HAP-1 (cell line): ENCODE measurements around the gene ZBTB20.

Experiments used
- DNase-seq, 2 experiments: peaks; one replicate each; pipeline ENCODE4 v3.0.0-alpha.2; 2016 to 2020; ENCODE audit warnings: low spot score in 2 of 2
- H3K27me3 ChIP-seq: fragments of 250-450 bp; sonication (Bioruptor Pico); 2 replicates; pipeline ENCODE4 v1.5.1; 2020; ENCODE audit warnings: low read depth, mild to moderate bottlenecking, moderate library complexity
- H3K36me3 ChIP-seq: fragments of 250-450 bp; sonication (Bioruptor Pico); replicated peaks from 2 replicates; pipeline ENCODE4 v1.5.1; 2020; ENCODE audit warnings: mild to moderate bottlenecking
- H3K4me1 ChIP-seq: fragments of 250-450 bp; sonication (Bioruptor Pico); 2 replicates; pipeline ENCODE4 v1.5.1; 2020; ENCODE audit warnings: mild to moderate bottlenecking
- H3K4me3 ChIP-seq: fragments of 250-450 bp; sonication (Bioruptor Pico); 2 replicates; pipeline ENCODE4 v1.5.1; 2020; ENCODE audit warnings: mild to moderate bottlenecking, moderate library complexity
- H3K9me3 ChIP-seq: fragments of 250-450 bp; sonication (Bioruptor Pico); 2 replicates; pipeline ENCODE4 v1.5.1; 2020; ENCODE audit warnings: mild to moderate bottlenecking, moderate library complexity
- in situ Hi-C: fragments of 300-500 bp; cut with MboI; formaldehyde crosslinking; loops from 3 replicates; pipeline ENCODE4 v1.14.3; 2020; ENCODE audit warnings: low sequenced_read_pairs, inconsistent platforms, mixed read lengths

ZBTB20 gene

DNA sequence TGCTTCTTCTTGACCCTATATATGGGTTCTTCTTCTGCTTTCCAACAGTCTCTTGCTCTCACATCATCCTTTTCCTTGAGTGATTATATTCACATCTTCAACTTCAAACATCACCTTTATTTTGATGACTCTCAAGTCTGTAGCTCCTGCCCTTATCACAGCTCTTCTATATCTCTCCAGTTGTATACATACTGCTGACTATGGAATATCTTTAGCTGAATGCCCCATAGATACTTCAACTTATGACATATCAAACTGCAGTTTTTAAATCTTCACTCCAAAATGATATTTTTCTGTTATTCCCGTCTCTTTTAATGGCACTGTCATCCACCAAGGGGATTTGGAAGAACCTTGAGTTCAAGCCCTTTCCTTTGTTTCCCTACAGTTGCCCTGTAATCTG lies 139.1 kb downstream of the ZBTB20 start:
- no peaks in the 10 kb centered on the region for H3K4me1 ChIP-seq
- no peaks in the 10 kb centered on the region for H3K27me3 ChIP-seq
- in situ Hi-C loops: no loop called here
- H3K9me3 ChIP-seq: no peaks in the 10 kb centered on the region
- H3K4me3 ChIP-seq: no peak overlapping the region
- DNase-seq: no peak
- no peaks in the 10 kb centered on the region for H3K36me3 ChIP-seq

DNA sequence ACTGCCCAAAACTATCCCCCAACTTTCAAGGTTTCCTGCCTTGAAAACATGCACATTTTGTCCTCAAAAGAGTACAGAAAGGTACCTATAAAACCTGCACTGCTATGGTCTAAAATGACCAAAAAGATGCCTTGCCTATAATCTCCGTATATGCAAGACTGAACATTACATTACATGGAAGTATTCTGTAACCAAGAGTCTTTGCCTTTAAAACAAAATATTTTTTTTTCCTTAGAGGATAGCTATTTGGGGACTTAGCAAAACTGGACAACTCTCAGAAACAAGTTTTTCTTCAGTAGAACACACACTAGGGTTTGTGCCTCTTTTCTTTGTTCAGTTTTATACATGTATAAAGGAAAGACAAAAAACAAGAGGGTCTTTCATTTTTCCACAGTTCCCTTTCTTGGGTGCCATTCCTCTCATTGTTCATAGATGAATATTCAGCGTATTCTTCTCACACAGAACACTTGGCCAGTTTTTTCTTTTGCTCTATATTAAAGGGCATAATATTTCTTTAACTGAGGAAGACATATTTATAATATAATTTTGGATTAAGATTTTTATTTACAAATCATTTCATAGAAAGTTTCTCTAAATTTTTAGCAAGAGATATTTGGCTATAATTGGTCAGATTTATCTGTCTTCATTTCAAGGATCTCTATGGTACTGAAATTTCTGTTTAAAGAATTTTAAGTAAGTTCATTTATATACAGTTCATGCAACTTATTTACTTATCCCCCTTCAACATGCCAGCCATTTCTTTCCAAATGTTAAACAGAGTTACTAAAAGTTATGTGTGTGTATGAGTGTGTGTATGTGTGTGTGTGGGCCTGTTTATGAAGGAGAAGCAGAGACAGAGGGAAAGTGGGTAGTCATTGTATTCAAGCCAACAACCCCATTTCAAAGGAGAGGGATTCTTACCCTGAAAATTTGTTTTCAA lies 142.6 kb downstream of the ZBTB20 start:
- in situ Hi-C loops: no loop called here
- Histone ChIP-seq H3K4me3 (no peak overlapping the region), H3K27me3 (no peaks in the 10 kb centered on the region), H3K9me3 (no peaks in the 10 kb centered on the region; the same call in 1 of the 2 replicates), H3K36me3 (no peaks in the 10 kb centered on the region), H3K4me1 (no peaks in the 10 kb centered on the region)
- DNase-seq: no peak

GRCh38 chr3:114998971-114999579 lies 148.0 kb downstream of the ZBTB20 start:
- no peaks in the 10 kb centered on the region; the same call in 1 of the 2 replicates for H3K27me3 ChIP-seq
- in situ Hi-C loops: no loop called here
- no peaks in the 10 kb centered on the region for H3K36me3 ChIP-seq
- DNase-seq: no peak
- no peaks in the 10 kb centered on the region for H3K4me1 ChIP-seq
- no peaks in the 10 kb centered on the region; the same call in 1 of the 2 replicates for H3K9me3 ChIP-seq
- H3K4me3 ChIP-seq: no peak overlapping the region

DNA sequence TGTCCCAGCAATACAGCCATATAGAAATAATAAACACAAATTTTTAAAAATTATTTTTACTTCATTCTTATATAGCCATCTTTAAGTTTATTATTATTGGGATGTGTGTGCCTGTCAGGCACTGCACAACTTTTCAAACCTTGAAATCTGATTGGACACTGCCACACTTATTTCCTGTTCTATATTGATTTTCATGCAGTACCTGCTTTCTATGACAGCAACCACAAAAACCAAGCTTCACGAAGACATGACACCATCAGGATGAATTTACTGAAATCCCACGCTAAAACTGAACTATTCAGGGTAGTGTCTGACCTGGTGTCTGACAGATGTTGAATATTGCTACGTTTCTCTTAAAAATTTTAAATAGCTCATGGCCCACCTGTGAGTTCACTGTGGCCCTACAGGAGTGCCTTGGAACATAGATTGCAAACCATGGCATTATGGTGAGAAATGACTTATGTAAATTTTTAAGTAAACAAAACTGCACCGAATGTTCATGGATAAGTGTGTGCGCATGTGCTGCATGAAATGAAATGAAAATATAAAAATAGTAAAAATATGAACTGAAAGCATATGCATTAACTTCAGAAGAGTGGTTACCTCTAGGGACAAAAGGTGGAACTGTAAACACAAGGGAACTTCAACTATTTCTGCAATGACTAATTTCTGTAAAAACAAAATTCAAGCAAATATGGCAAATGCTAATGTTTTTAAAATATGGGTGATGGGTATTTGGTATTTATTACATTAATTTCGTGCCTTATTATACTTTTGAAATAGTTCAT lies 152.3 kb downstream of the ZBTB20 start:
- H3K4me1 ChIP-seq: no peaks in the 10 kb centered on the region
- H3K27me3 ChIP-seq: no peaks in the 10 kb centered on the region; the same call in 1 of the 2 replicates
- H3K4me3 ChIP-seq: no peak overlapping the region
- no peak for DNase-seq
- in situ Hi-C loops: no loop called here
- H3K36me3 ChIP-seq: no peaks in the 10 kb centered on the region
- no peaks in the 10 kb centered on the region for H3K9me3 ChIP-seq

- no peak for DNase-seq
- no peaks in the 10 kb centered on the region for H3K27me3 ChIP-seq
- no peak overlapping the region for H3K4me3 ChIP-seq
- in situ Hi-C loops: no loop called here
- H3K9me3 ChIP-seq: no peaks in the 10 kb centered on the region
- H3K36me3 ChIP-seq: no peaks in the 10 kb centered on the region
- no peaks in the 10 kb centered on the region for H3K4me1 ChIP-seq
Measured at GRCh38 chr3:114985776-114986175, 161.3 kb downstream of the ZBTB20 start.

DNA sequence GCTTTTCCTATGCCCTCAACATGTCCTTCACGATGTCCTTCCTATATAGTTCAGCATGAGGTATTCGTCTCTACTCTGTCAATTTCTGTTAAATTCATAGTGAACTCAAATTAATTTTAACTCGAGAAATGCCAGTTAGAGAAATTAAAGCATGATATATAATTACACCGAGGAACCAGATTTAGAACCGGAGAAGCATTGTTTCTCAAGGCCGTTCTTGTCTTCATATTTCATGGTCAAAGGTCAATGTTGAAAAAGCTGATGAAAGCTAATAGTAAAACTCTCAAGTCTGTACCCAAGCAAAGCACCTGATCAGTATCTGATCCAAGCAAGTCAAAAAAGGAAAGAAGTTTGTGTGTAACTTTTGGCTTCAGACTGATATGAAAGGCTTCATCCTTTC lies 163.8 kb downstream of the ZBTB20 start:
- in situ Hi-C loops: no loop called here
- H3K9me3 ChIP-seq: no peaks in the 10 kb centered on the region
- H3K4me1 ChIP-seq: no peaks in the 10 kb centered on the region

GRCh38 chr3:114974387-114974786 lies 172.7 kb downstream of the ZBTB20 start:
- in situ Hi-C loops: no loop called here
- no peaks in the 10 kb centered on the region for H3K36me3 ChIP-seq
- H3K27me3 ChIP-seq: no peaks in the 10 kb centered on the region
- no peaks in the 10 kb centered on the region for H3K4me1 ChIP-seq
- no peak for DNase-seq
- no peak overlapping the region for H3K4me3 ChIP-seq
- H3K9me3 ChIP-seq: no peaks in the 10 kb centered on the region

More for the DNA sequence above, 163.8 kb downstream of the ZBTB20 start:
- H3K4me3 ChIP-seq: no peak overlapping the region
- no peaks in the 10 kb centered on the region for H3K36me3 ChIP-seq
- H3K27me3 ChIP-seq: no peaks in the 10 kb centered on the region
- DNase-seq: no peak

GRCh38 chr3:114973536-114973935 lies 173.6 kb downstream of the ZBTB20 start:
- Histone ChIP-seq H3K36me3 (no peaks in the 10 kb centered on the region), H3K4me3 (no peak overlapping the region), H3K4me1 (no peaks in the 10 kb centered on the region), H3K9me3 (no peaks in the 10 kb centered on the region), H3K27me3 (no peaks in the 10 kb centered on the region)
- DNase-seq: no peak
- in situ Hi-C loops: no loop called here

DNA sequence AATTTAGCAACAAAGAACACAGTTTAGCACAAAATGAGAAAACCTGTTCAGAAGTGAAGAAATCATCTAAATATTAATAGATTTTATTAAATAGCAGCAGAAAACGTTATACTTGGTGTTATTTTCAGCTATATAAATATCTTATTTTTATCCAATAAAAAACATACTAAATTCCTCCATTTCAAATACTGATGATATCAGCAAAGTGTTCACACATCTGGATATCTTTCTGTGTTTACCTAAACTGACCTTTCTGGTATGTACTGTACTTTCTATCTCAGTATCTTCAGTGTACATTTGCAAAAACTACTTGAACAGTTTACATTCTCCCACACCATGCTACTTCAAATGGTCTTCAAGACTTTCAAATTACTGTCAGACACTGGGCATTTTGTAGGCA lies 179.9 kb downstream of the ZBTB20 start:
- in situ Hi-C loops: no loop called here
- Histone ChIP-seq H3K4me1 (no peaks in the 10 kb centered on the region), H3K4me3 (no peak overlapping the region), H3K9me3 (no peaks in the 10 kb centered on the region), H3K27me3 (no peaks in the 10 kb centered on the region), H3K36me3 (no peaks in the 10 kb centered on the region)
- no peak for DNase-seq

DNA sequence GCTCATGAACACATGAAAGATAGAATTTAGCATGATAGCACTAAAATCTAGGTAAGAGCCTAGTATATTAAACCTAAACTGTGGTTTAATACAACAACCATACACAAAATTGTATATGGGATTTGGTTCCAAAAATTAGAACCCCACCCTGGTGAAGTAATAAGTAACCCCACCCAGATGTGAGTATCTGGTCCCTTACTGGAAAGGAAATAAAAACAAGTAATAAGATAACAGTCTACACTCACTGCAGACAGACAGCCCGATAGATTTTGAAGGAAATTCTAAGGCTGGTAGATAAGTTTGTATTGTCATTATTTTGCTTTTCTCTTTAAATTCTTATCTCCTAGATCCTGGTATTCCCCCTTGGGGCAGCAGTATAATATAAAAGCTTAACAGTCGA lies 184.9 kb downstream of the ZBTB20 start:
- no peaks in the 10 kb centered on the region for H3K9me3 ChIP-seq
- no peak for DNase-seq
- H3K4me1 ChIP-seq: no peaks in the 10 kb centered on the region
- H3K36me3 ChIP-seq: no peaks in the 10 kb centered on the region
- H3K27me3 ChIP-seq: peaks cover 3% of the 10 kb centered on the region; the same call in 1 of the 2 replicates
- H3K4me3 ChIP-seq: no peak overlapping the region
- in situ Hi-C loops: no loop called here

DNA sequence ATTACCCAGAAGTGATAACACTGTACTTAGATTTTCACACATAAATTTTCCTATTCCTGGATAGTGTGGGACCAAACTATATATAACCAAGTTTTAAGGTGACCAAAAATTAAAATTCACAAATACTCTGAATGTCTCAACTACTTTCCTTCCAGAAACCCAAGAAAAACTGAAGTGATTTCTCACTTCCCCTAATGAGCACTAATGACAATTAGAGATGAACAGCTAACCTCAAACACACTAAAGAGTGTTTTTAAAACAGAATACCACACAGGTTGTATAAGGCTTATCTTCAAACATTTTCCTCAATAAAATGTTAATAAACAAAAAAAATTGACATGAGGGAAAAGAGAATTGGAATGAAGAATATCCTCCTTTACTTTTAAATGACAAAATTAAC lies 188.2 kb downstream of the ZBTB20 start:
- Histone ChIP-seq H3K4me1 (no peaks in the 10 kb centered on the region), H3K36me3 (no peaks in the 10 kb centered on the region), H3K4me3 (no peak overlapping the region), H3K9me3 (no peaks in the 10 kb centered on the region), H3K27me3 (peaks cover 3% of the 10 kb centered on the region; the same call in 1 of the 2 replicates)
- no peak for DNase-seq
- in situ Hi-C loops: no loop called here

DNA sequence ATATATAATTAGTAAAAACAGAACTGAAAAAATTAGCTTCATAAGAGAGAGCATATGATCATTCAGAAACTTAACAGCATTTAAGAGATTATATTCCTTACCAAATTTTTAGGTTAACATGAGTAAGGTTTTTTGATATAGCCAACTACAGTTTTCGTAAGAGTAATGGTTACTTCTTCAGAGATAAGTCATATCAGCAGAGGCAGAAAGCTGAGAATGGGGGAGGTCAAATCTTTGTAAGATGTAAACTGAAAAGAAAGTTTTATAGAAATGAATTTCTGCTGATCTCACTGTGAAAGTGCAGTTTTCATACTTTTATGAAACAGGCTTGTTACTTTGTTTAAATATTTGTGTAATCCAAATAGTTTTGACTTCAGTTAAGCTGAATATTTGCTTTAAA lies 193.3 kb downstream of the ZBTB20 start:
- DNase-seq: no peak
- in situ Hi-C loops: no loop called here
- Histone ChIP-seq H3K4me1 (no peaks in the 10 kb centered on the region), H3K36me3 (no peaks in the 10 kb centered on the region), H3K27me3 (no peaks in the 10 kb centered on the region), H3K9me3 (no peaks in the 10 kb centered on the region), H3K4me3 (no peak overlapping the region)

GRCh38 chr3:114953215-114953799 lies 193.8 kb downstream of the ZBTB20 start:
- no peak overlapping the region for H3K4me3 ChIP-seq
- no peaks in the 10 kb centered on the region for H3K27me3 ChIP-seq
- in situ Hi-C loops: no loop called here
- no peaks in the 10 kb centered on the region for H3K9me3 ChIP-seq
- H3K4me1 ChIP-seq: no peaks in the 10 kb centered on the region
- no peak for DNase-seq
- H3K36me3 ChIP-seq: no peaks in the 10 kb centered on the region
